Peyer's patch (tissue), 4 donors: ENCODE measurements around the gene ZNF516.

Experiments
- CTCF ChIP-seq, 6 experiments: fragments of 450-650 bp in 4 of 6; fragments of 200-600 bp in 2 of 6; sonication (generic) in 1 of 6; IDR thresholded peaks; one replicate each; pipeline ENCODE4 v1.5.1; 2017 to 2019; ENCODE audit warnings: antibody characterized with exemption in 6 of 6, mild to moderate bottlenecking in 3 of 6, moderate library complexity in 1 of 6
- POLR2A ChIP-seq, 2 donors: fragments of 450-650 bp; IDR thresholded peaks; one replicate each; pipeline ENCODE4 v1.5.1; 2017; ENCODE audit warnings: antibody characterized with exemption in 2 of 2, mild to moderate bottlenecking in 2 of 2, moderate library complexity in 2 of 2

- TF ChIP-seq CTCF (IDR thresholded peaks at IDR 0.05) (no peak), POLR2A (IDR thresholded peaks at IDR 0.05) (no peak)
Observed at GRCh38 chr18:76433788-76434187, 61.3 kb downstream of the ZNF516 start.
